Brain pericyte (primary cell): Measurements from ENCODE around the gene RFTN1.
A peak's percentile ranks its signal among the peaks of the same experiment; 100 is the strongest.

Experiments used
- DNase-seq: peaks from one replicate; pipeline ENCODE4 v3.0.0-alpha.2; 2012; ENCODE audit warnings: low read depth, low spot score

The RFTN1 gene

DNA sequence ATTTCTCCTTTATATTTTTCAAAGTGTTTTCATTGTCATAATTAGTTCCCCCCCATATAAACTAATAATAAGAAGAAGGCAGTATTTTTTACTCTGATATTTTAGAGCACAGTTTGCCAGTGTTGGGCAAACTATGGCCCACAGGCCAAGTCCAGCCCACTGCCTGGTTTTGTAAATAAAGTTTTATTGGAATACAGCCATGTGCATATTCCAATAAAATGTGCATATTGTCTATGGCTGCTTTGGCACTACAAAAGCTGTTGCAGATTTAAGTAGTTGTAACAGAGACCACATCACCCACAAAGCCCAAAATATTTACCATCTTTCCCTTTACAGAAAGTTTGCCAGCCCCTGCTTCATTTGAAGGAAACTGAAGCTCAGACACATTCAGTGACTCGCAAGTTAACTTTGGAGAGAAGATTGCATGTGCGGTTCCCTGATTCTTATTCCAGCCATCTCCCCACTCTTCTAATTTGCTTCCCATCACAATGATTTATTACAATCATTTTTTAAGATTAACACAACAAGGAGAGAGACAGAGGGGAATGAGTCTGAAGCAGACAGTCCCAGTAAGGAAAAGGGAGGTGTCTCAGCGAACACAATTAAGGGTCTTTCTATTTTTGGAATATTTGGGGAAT, 48.9 kb downstream of the RFTN1 start:
- DNase-seq = no peak

DNA sequence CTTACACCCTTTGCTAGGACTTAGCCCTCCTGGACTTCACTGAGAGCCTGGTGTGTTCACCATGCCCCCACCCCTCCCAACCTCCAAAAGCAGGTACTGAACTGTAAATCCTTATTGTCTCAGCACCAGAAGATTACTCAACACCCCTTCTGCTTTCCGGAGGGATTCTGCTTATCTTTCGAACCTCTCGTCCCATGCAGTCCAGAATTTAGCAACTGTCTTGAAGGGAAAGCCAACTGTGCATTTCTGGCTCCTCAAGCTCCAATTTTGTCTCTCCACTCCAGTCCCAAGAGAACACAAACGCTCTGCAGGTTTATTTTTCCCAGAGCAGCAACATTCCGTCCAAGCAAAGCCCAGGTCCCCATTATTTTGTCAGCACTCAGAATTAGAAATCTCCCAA, 49.6 kb downstream of the RFTN1 start:
- no peak for DNase-seq

GRCh38 chr3:16463119-16463518, 50.4 kb downstream of the RFTN1 start:
- no peak for DNase-seq

- no peak for DNase-seq
Observed at GRCh38 chr3:16462679-16463078, 50.8 kb downstream of the RFTN1 start.

- DNase-seq = no peak
Observed at GRCh38 chr3:16461463-16462245, 51.8 kb downstream of the RFTN1 start.

GRCh38 chr3:16460886-16461285, 52.6 kb downstream of the RFTN1 start:
- no peak for DNase-seq

DNA sequence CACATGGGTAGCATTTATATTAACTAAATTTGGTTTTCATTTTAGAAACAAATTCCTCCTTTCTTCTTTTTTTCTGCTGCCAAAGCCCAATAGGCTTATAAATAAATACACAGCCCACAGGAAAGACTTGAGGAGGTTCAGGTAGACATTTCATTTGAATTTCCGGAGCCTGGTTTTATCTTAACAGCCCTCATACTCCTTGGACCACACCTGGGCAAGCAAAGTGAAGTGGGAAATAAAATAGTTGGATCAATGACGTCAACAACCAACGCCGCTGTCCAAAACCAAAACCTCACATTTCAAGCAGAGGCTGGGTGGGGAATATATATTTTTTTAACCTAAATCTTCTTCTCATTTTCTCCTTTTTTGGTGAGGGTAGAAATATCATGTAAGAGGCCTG, 53.2 kb downstream of the RFTN1 start:
- no peak for DNase-seq

- peak; percentile 65 for DNase-seq
Observed at GRCh38 chr3:16456784-16457415, 56.6 kb downstream of the RFTN1 start.

GRCh38 chr3:16455966-16456365, 57.5 kb downstream of the RFTN1 start:
- no peak for DNase-seq

- DNase-seq = peak; percentile 91
Observed at GRCh38 chr3:16455001-16455400, 58.5 kb downstream of the RFTN1 start.

DNA sequence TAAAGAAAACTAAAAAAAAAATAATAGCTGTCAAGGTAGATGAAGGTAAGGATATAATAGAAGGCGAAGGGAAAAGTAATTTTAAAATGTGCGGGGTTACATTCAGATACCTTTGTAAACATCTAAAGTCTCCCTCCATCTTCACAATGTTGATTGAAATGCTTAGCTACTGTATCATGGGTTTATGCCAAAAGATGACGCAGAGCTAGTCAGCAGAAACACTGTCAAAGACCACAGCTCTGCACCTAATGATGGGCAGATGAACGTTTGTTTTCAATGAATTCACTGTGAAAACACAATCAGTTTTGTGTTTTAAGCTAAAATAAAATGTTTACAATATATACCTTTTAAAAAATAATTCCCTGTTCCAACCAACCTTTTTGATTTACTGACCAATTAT, 61.2 kb downstream of the RFTN1 start:
- no peak for DNase-seq

DNA sequence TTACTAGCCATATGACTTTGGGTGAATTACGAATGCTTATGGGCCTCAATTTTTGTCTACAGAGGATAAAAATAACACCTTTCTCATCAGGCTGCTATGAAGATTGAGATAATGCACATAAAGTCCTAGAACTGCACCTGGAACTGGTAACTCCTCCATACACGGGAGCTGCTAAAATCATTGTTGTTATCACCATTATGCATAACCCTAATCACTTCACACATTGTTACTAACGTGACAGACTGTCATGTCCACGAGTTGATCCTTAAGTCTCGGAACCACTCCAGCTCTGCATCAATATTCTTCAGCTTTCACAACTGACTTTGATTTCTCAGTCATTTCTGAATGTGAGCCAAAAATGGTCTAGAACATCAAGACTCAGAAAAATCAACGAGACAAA, 64.1 kb downstream of the RFTN1 start:
- no peak for DNase-seq

DNA sequence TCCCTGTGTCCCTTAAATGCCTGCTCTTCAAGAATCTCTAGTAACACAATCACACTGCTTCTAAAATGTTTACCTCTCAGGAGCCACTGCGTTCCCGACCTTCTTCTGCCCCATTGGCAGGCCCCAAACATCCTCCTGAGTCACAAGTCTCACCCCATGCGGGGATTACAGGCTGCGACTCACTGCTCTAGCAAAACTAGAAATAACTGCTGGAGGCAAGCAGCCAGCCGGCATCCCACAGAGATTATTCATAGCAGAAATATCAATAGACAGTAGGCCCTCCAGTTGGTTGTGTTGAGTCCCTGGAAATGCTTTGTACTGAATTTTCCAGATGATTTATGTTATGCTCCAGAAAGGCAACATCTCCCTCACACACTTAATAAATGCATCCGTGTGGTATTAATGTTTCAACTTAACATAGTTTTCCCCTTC, 64.8 kb downstream of the RFTN1 start:
- DNase-seq = peak; percentile 83

GRCh38 chr3:16447135-16447534, 66.4 kb downstream of the RFTN1 start:
- no peak for DNase-seq

GRCh38 chr3:16444344-16444743, 69.2 kb downstream of the RFTN1 start:
- no peak for DNase-seq

- DNase-seq = no peak
Observed at GRCh38 chr3:16442730-16443129, 70.8 kb downstream of the RFTN1 start.

GRCh38 chr3:16441371-16441875, 72.1 kb downstream of the RFTN1 start:
- DNase-seq = peak; percentile 50

DNA sequence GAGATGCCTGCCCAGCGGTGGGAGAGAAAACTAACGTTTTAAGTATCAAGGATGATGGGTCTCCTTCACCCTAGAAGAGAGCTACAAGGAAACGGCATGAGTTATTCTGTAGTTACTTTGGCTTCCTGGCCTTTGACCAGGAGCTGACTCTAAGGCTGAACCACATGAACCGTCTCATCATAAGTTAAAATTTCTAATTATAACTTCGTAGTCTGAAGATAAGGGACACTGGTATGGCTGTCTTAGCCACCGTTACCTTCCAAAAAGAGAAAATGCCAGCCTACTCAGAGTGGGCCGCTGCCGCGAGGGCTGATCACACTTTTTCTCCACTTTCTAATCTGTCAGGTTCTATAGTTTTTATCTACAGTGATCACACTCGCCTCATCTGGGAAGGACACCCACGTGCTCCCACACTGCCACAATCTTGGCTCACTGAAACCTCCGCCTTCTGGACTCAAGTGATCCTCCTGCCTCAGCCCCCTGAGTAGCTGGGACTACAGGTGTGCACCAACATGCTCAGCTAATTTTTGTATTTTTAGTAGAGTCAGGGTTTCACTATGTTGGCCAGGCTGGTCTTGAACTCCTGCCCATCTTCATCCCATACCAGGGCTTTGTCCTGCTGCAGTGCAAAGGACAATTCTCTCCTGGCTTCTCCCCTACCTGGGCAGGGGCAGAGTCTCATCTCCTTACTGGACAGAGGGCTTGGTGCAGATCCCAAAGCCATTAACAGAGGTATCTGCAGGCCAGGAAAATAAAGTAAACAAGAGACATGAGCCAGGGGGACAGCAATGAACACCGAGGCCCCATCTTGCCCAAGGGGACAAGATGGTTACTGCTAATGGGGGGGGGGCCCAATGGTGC, 73.4 kb downstream of the RFTN1 start:
- no peak for DNase-seq

DNA sequence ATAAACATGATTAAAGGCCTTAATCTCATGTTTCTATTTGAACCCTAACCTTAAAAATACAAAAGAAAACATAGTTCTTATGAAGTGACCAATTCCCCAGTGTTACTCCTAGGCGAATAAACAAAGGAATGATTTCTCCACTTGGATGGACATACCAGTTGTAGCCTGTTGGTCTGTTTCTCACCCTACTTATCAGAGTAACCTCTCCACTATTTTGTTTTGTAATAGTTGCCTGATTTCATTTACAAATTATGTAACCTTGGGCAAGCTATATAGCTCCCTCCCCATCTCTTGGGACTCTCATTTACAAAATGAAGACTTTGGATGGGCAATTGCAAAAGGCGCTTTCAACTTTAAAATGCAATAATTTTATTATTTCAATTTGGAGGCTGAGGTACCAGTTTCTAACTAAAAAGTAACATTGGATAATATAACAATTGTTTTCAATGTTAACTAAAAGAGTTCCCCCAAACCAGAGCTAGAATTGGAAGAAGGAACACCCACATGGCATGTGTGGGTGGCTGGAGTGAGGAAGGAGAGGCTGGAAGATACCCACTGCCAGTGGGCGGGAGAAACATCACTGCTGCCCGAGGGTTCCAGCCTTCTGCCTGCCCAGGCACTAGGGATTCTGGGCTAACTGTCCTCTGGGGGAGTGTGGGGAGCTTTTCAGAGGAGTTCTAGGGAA, 74.2 kb downstream of the RFTN1 start:
- no peak for DNase-seq

DNA sequence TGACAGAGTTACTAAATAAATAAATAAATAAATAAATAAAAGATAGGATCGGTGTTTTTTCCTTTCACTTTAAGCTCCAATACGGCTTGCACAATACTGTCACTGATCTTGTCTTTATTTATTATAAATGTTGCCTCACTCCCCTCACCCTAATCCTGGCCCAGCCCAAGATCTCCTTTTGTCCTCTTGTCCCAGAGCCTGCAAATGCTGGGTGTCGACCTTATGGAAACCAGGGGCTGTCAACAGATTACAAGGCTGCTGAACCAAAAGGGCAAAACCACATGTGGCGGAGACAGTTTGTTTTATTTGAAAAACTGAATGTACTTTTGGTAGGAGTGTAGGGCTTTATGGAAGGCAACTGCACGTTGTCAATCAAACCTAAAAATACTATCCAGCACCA, 75.9 kb downstream of the RFTN1 start:
- DNase-seq = no peak

GRCh38 chr3:16433701-16434151, 79.8 kb downstream of the RFTN1 start:
- no peak for DNase-seq
